ENCODE results near the gene CREBBP.

GRCh38 chr16:3715430-3715829 lies 165.1 kb downstream of the CREBBP start:
- TF ChIP-seq POLR2A (IDR thresholded peaks at IDR 0.05) (no peak), CTCF (IDR thresholded peaks at IDR 0.05) (no peak), POLR2AphosphoS5 (IDR thresholded peaks at IDR 0.05) (no peak)

All from prostate gland (tissue), 2 donors.